WERI-Rb-1 (cell line): Measurements from ENCODE around the gene CYP4F12.

Source experiments
- DNase-seq: peaks from one replicate; pipeline ENCODE4 v3.0.0-alpha.2; 2020
- H3K27ac ChIP-seq: fragments of 250-450 bp; sonication (Bioruptor Pico); 2 replicates; pipeline ENCODE4 v1.5.1; 2020; ENCODE audit warnings: mild to moderate bottlenecking, moderate library complexity
- H3K27me3 ChIP-seq: fragments of 250-450 bp; sonication (Bioruptor Pico); 2 replicates; pipeline ENCODE4 v1.5.1; 2021; ENCODE audit warnings: mild to moderate bottlenecking, low read depth, moderate library complexity; ENCODE audit not compliant: insufficient read depth, severe bottlenecking
- H3K36me3 ChIP-seq: fragments of 250-450 bp; sonication (Bioruptor Pico); 2 replicates; pipeline ENCODE4 v1.5.1; 2020; ENCODE audit warnings: mild to moderate bottlenecking, moderate library complexity
- H3K4me3 ChIP-seq: 2 replicates; pipeline ENCODE4 v1.5.1; 2011; ENCODE audit warnings: low read depth, mild to moderate bottlenecking, control low read depth, low read length
- H3K9me3 ChIP-seq: fragments of 250-450 bp; sonication (Bioruptor Pico); 2 replicates; pipeline ENCODE4 v1.5.1; 2021; ENCODE audit warnings: mild to moderate bottlenecking, moderate library complexity; ENCODE audit not compliant: severe bottlenecking
- CTCF ChIP-seq: IDR thresholded peaks from 2 replicates; pipeline ENCODE4 v1.5.1; 2011; ENCODE audit warnings: low read depth, mild to moderate bottlenecking, control low read depth, inconsistent platforms, low read length

Gene CYP4F12

GRCh38 chr19:15702534-15702930, 29.6 kb downstream of the CYP4F12 start:
- 0 out of 2 replicates have a peak, but pooled peaks have one; percentile 27 for TF ChIP-seq CTCF
- no peak for DNase-seq
- Histone ChIP-seq H3K36me3 (no peaks in the 10 kb centered on the region), H3K27me3 (peaks cover 26% of the 10 kb centered on the region), H3K9me3 (no peaks in the 10 kb centered on the region), H3K27ac (no peak overlapping the region), H3K4me3 (no peak overlapping the region)

GRCh38 chr19:15714638-15715037, 41.8 kb downstream of the CYP4F12 start:
- Histone ChIP-seq H3K9me3 (no peaks in the 10 kb centered on the region), H3K36me3 (no peaks in the 10 kb centered on the region), H3K4me3 (no peak overlapping the region), H3K27me3 (peaks cover 6% of the 10 kb centered on the region), H3K27ac (no peak overlapping the region)
- DNase-seq: no peak
- TF ChIP-seq CTCF: no peak

GRCh38 chr19:15715642-15716041, 42.8 kb downstream of the CYP4F12 start:
- H3K36me3 ChIP-seq: no peaks in the 10 kb centered on the region
- H3K27ac ChIP-seq: no peak overlapping the region
- H3K27me3 ChIP-seq: peaks cover 6% of the 10 kb centered on the region
- no peak for DNase-seq
- no peaks in the 10 kb centered on the region for H3K9me3 ChIP-seq
- TF ChIP-seq CTCF: no peak
- H3K4me3 ChIP-seq: no peak overlapping the region

GRCh38 chr19:15717809-15718208, 44.9 kb downstream of the CYP4F12 start:
- no peak overlapping the region for H3K27ac ChIP-seq
- no peak for TF ChIP-seq CTCF
- peaks cover 2% of the 10 kb centered on the region for H3K9me3 ChIP-seq
- H3K27me3 ChIP-seq: peaks cover 26% of the 10 kb centered on the region
- H3K4me3 ChIP-seq: no peak overlapping the region
- no peak for DNase-seq
- no peaks in the 10 kb centered on the region for H3K36me3 ChIP-seq

- H3K36me3 ChIP-seq: no peaks in the 10 kb centered on the region
- peaks cover 2% of the 10 kb centered on the region for H3K9me3 ChIP-seq
- no peak for DNase-seq
- TF ChIP-seq CTCF: no peak
- H3K27me3 ChIP-seq: peaks cover 56% of the 10 kb centered on the region
- H3K27ac ChIP-seq: no peak overlapping the region
- H3K4me3 ChIP-seq: no peak overlapping the region
Measured at GRCh38 chr19:15721268-15721667, 48.4 kb downstream of the CYP4F12 start.

GRCh38 chr19:15722956-15723355, 50.1 kb downstream of the CYP4F12 start:
- Histone ChIP-seq H3K4me3 (no peak overlapping the region), H3K27me3 (peaks cover 60% of the 10 kb centered on the region), H3K27ac (no peak overlapping the region), H3K36me3 (no peaks in the 10 kb centered on the region), H3K9me3 (peaks cover 2% of the 10 kb centered on the region)
- no peak for DNase-seq
- no peak for TF ChIP-seq CTCF
